Epithelial cell of prostate (primary cell): Measurements from ENCODE around the gene BMP8A.
"Not testable (repeated sequence)": the region's sequence is repeated elsewhere in the genome, so short reads cannot be mapped to it uniquely, and the experiment has no call there.

Source experiments
- DNase-seq: peaks from one replicate; pipeline ENCODE4 v3.0.0-alpha.2; 2011; ENCODE audit warnings: low read depth, low spot score
- H3K27ac ChIP-seq: fragments of 450-650 bp; 2 replicates; pipeline ENCODE4 v1.5.1; 2017; ENCODE audit warnings: mild to moderate bottlenecking

The BMP8A gene

DNA sequence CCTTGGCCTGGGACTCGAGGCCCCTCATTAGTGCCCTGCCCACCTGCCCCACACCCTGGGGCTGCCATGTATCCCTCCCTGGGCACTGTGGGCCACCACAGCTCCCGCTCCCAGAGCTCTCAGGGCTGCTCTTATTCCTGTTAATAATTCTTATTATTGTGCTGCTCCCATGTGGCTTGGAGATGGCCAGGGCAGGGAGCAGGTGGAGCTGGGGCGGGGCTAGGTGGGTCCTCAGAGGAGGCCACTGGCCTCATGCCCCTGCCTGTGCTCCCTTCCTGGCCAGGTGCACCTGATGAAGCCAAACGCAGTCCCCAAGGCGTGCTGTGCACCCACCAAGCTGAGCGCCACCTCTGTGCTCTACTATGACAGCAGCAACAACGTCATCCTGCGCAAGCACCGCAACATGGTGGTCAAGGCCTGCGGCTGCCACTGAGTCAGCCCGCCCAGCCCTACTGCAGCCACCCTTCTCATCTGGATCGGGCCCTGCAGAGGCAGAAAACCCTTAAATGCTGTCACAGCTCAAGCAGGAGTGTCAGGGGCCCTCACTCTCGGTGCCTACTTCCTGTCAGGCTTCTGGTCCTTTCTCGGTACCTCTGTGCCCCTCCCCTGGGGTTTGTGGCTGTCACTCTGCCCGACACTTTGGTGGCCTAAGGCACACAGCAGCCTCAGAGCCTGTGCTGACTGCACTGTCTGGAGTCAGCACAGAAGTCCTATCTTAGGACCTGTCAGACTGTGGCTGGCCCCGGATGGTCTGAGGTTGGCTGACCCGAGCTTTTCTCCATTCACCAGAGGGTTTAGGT is 34.1 kb downstream of the BMP8A start:
- no peak for DNase-seq
- no peak overlapping the region for H3K27ac ChIP-seq

DNA sequence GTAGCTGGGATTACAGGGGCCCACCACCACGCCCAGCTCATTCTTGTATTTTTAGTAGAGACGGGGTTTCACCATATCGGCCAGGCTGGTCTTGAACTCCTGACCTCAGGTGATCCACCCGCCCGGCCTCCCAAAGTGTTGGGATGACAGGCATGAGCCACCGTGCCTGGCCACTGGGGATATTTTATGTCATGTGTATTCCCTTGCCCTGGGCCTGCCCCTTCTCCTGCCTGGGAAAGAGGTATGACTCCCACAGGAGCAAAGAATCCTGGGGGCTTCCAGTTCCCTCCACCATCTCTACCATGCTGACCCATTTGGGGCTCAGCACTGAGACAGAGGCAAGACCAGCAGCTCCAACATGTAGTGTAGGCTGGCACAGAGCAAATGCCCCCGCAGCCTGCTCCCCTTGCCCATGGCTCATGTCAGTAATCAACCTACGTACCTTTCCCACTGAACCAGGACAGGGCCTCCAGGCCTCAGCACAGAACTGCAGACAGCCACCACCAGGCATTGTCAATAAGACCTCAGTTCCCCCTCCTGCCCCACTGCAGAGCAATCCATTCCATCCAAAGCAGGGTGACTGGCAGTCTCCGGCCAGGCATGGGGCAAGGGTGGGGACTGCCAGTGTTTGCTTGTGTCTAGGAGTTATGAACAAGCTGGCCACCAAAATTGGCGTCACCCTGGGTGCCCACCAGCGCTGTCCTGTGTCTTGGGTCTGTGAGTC is 35.2 kb downstream of the BMP8A start:
- no peak for DNase-seq
- H3K27ac ChIP-seq, result no peak overlapping the region

- not testable (repeated sequence) for H3K27ac ChIP-seq, DNase-seq
Observed at GRCh38 chr1:39527190-39527579, 35.7 kb downstream of the BMP8A start.

- DNase-seq, result no peak
- H3K27ac ChIP-seq, result no peak overlapping the region
Observed at GRCh38 chr1:39528082-39528481, 36.6 kb downstream of the BMP8A start.

DNA sequence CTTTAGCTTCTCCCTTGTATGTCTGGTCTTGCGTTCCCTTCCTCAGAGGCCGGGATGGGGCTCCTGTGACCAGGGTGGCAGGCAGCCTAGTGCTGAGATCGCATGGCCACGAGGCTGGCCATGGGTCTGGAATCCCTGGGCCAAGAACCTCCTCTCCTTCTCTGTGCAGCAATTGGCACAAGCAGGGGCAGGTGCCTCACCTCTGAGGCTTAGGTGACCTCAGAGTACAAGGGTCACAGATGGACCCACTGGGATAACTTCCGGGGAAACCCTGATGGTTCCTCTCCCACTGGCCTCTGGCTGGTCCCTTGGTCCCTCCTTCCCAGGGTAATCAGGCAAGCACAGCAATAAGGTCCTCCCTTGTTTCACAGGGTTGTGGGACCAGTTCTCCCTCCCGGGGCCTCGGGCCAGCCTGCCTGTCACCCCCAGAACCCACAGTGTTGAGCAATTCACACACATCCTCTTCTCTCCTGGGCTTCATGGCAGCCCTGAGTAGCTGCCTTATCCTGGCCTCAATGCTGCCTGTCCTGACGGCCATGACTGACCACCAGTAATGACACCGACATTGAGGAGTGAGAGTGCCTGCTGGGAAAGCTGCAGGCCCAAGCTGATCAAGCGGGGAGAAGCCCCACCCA is 38.6 kb downstream of the BMP8A start:
- DNase-seq, result no peak
- H3K27ac ChIP-seq, result no peak overlapping the region

GRCh38 chr1:39531526-39531925 is 40.1 kb downstream of the BMP8A start:
- DNase-seq, result no peak
- H3K27ac ChIP-seq, result no peak overlapping the region

DNA sequence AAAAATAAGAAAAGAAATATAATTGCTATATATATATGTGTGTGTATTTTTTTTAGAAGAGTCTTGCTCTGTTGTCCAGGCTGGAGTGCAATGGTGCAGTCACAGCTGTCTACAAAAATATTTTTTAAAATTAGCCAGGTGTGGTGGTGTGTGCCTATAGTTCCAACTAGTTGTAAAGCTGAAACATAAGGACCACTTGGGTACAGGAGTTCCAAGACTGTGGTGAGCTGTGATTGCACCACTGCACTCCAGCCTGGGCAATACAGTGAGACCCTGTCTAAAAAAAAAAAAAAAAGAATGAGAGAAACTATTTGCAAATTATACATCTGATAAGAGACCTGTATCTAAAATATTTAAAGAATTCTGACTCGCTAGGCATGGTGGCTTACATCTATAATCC is 42.0 kb downstream of the BMP8A start:
- no peak for DNase-seq
- no peak overlapping the region for H3K27ac ChIP-seq

- H3K27ac ChIP-seq, result no peak overlapping the region
- DNase-seq, result no peak
Observed at GRCh38 chr1:39538531-39539251, 47.3 kb downstream of the BMP8A start.

GRCh38 chr1:39539252-39539790 is 47.9 kb downstream of the BMP8A start:
- no peak for DNase-seq
- no peak overlapping the region for H3K27ac ChIP-seq

DNA sequence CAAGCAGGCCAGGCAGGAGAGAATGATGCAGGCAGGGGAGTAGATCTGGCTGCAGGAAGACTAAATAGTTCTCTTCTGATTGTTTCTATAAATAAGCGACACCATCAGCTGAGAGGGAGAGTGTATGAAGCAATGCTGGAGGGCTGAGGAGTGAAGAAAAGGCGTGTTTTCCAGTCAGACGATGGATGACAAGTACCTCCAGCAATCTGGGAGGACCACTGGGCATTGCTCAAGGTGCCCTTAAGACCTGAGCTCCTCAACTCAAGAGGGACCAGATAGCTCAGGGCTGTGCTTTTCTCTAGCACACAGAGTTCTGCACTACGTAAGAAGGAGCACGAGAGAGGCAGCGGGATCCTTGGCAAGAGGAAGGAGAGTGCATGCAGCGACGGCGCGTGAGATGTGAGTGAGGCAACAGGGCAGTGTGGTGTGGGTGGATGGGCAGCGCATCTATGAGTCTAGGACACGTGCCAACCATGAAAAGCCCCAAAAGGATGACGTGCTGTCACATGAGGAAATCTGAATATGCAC is 49.1 kb downstream of the BMP8A start:
- DNase-seq, result no peak
- H3K27ac ChIP-seq, result no peak overlapping the region

DNA sequence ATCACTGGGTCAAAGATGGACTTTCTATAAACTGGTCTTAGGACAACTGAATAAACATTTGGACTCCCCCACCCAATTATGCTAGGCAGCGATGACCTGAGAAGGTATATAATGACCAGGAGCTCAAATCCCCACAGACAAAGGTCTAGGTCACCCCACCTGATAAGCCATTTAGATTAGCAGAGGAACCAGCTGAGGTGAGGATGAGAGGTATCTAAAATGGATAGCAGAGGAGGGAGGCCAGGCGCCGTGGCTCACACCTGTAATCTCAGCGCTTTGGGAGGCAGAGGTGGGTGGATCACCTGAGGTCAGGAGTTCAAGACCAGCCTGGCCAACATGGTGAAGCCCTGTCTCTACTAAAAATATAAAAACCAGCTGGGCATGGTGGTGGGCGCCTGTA is 51.5 kb downstream of the BMP8A start:
- no peak for DNase-seq
- H3K27ac ChIP-seq, result no peak overlapping the region

DNA sequence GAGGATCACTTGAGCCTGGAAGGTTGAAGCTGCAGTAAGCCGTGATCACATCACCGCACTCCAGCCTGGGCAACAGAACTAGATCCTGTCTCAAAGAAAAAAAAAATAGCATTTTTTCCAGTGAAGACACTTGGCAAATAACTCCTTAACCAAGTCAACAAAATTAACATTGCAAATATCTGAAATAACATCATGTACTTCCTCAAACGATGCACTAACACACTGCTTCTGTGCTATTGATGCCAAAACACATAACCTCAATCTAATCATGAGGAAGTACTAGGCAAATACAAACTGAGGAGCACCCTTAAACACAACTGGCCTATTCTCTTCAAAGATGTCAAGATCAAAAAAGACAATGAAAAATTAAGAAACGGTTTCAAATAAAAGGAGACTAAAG is 52.9 kb downstream of the BMP8A start:
- H3K27ac ChIP-seq, result no peak overlapping the region
- peak; percentile 10 for DNase-seq

- no peak for DNase-seq
Observed at GRCh38 chr1:39545531-39545930, 54.1 kb downstream of the BMP8A start.

GRCh38 chr1:39554277-39554676 is 62.8 kb downstream of the BMP8A start:
- no peak overlapping the region for H3K27ac ChIP-seq
- DNase-seq, result no peak

More at GRCh38 chr1:39545531-39545930, 54.1 kb downstream of the BMP8A start:
- no peak overlapping the region for H3K27ac ChIP-seq

DNA sequence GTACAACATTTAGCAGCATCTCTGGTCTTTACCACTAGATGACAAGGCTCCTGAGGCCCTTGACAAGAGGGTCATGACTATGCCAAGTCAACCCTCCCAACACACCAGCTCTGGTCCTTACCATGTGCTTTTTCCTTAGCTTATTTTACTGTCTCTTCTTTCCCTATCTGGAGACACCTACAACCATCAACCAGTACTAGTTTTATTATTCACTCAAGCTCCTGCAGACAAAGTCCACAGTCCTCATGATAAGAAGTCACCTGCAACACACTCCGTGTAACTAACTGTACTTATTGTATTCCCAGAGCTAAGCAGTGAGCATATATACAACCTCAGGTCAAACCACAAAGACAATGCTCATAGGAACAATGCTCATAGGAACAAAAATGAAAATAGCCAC is 69.8 kb downstream of the BMP8A start:
- no peak overlapping the region for H3K27ac ChIP-seq
- DNase-seq, result no peak

DNA sequence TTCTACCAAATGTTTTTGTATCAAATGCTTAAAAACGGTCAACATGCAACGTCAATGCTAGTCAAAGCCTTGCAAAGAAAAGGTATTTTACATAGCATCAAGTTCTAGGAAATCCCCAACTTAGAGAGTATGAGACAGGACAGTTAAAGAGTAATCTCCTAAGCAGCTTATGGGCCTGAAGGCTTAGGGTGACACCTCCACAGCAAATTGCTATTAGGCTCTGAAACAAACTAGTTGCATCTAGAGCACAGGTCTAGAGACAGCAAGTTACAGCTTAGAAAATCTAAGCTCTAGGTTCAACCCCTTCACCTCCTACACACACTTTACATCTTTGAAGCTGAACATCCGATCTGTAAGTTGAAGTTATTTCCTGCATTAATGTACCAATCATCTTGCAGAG is 71.5 kb downstream of the BMP8A start:
- no peak overlapping the region for H3K27ac ChIP-seq
- no peak for DNase-seq

DNA sequence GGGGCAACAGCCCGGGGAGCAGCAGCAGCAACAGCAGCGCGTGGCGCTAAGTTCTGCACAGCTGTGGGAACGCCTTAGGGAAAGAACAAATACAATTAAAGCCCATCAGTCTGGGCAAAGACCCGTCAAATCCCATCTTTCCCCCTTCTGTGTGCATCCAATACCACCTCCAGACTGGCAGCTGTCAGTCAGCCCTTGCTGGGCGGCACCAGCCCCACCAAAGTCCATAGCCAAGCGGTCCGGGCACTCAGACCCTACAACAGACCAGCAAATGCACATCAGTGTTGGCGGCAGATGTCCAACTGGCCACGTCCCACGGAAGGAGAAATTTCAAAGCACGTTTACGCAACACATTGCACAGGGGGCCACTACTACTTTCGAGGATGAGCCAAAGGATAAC is 72.2 kb downstream of the BMP8A start:
- H3K27ac ChIP-seq, result no peak overlapping the region
- no peak for DNase-seq

- H3K27ac ChIP-seq, result no peak overlapping the region
- DNase-seq, result no peak
Observed at GRCh38 chr1:39564340-39564739, 72.9 kb downstream of the BMP8A start.

- no peak for DNase-seq
- H3K27ac ChIP-seq, result no peak overlapping the region
Observed at GRCh38 chr1:39564941-39565340, 73.5 kb downstream of the BMP8A start.

- no peak for DNase-seq
- no peak overlapping the region for H3K27ac ChIP-seq
Observed at GRCh38 chr1:39566441-39567137, 75.2 kb downstream of the BMP8A start.
